H1 (cell line): ENCODE measurements around the gene IL24. TPM values are rescaled to one million over a fixed set of nuclear protein-coding genes. Genes with fewer than 3 reads are reported as not detected.

ENCODE experiments used
- CHD1 ChIP-seq: IDR thresholded peaks from 2 replicates; pipeline ENCODE4 v1.6.1; 2012; ENCODE audit warnings: low read depth, low read length, improper control_type of control experiment
- CHD7 ChIP-seq: fragments of 300-600 bp; sonication (generic); IDR thresholded peaks from 2 replicates; pipeline ENCODE4 v1.7.1; 2012; ENCODE audit warnings: low read length, moderate library complexity, mild to moderate bottlenecking, inconsistent platforms; ENCODE audit not compliant: insufficient replicate concordance
- EZH2 ChIP-seq: fragments of 200-600 bp; sonication (generic); IDR thresholded peaks from 2 replicates; pipeline ENCODE4 v1.7.1; 2012; ENCODE audit warnings: low read depth, mild to moderate bottlenecking, moderate library complexity, low read length, inconsistent platforms; ENCODE audit not compliant: severe bottlenecking
- SIN3A ChIP-seq, 2 experiments: IDR thresholded peaks in 1 of 2; conservative IDR thresholded peaks in 1 of 2; 2 replicates each; pipeline ENCODE4 v1.6.1; 2011 to 2012; ENCODE audit warnings: low read length in 2 of 2, improper control_type of control experiment in 1 of 2, low read depth in 1 of 2, mild to moderate bottlenecking in 1 of 2
- polyA plus RNA-seq, 7 experiments: library from polyadenylated mRNA; depleted of rRNA in 3 of 7; stranded (reverse) in 5 of 7; unstranded in 2 of 7; fragments of >200 nt in 5 of 7; fragments of 200-250 nt in 2 of 7; gene quantifications; 1 replicate in 5 of 7; 2 replicates in 1 of 7; 4 replicates in 1 of 7; pipeline versions ENCODE4 v1.2.1 to v1.2.3, GENCODE V29; 2011 to 2013; ENCODE audit warnings: missing spikeins in 2 of 7, mixed read lengths in 2 of 7
- total RNA-seq: library from RNA; stranded (reverse); fragmentation: NEBNext Ultra II Directional; extraction: Animal tissue kit (Norgen Biotek cat#: 25700); gene quantifications from 2 replicates; pipeline ENCODE4 v1.2.1, GENCODE V29; 2021

The IL24 gene
- total and polyA plus RNA-seq, 2 of the 8 experiments (the other 6 are each of a cell fraction or from before 2014, with no cell fraction given) = not detected

GRCh38 chr1:206851341-206852010, 45.8 kb upstream of the IL24 start (continued):
- TF ChIP-seq CHD7 (no peak), CHD1 (no peak), EZH2 (no peak), SIN3A (conservative IDR thresholded peaks at IDR 0.05 in 1 of 2, IDR thresholded peaks at IDR 0.05 in 1 of 2; ENCODE audit: low read depth in 1 of 2, low read length in 2 of 2) (no peak)
